OCI-LY3 (cell line): ENCODE data around the gene NYAP1.

Experiments used
- CTCF ChIP-seq: fragments of 200-600, 300-600 bp; sonication (generic); IDR thresholded peaks from 2 replicates; pipeline ENCODE4 v1.5.1; 2014; ENCODE audit warnings: antibody characterized with exemption, low read length, low read depth
- EZH2phosphoT487 ChIP-seq: fragments of 200-600 bp; shearing (Covaris generic); IDR thresholded peaks from 2 replicates; pipeline ENCODE4 v1.6.1; 2018; ENCODE audit warnings: antibody characterized with exemption, mixed run types, low read depth

GRCh38 chr7:100476903-100477870 is 6.5 kb upstream of the NYAP1 start:
- TF ChIP-seq CTCF: no peak; the same call in 1 of the 2 replicates
- no peak for TF ChIP-seq EZH2phosphoT487
